Suprapubic skin (tissue), 4 donors: ENCODE results near the gene PPEF1. TPM values are rescaled to one million over a fixed set of nuclear protein-coding genes. Genes with fewer than 3 reads are reported as not detected.

ENCODE experiments used
- DNase-seq, 2 donors: peaks; one replicate each; pipeline ENCODE4 v3.0.0-alpha.2; 2019; ENCODE audit warnings: low spot score in 2 of 2
- H3K27ac ChIP-seq: fragments of 200-600 bp; sonication (generic); one replicate; pipeline ENCODE4 v1.5.1; 2019
- H3K27me3 ChIP-seq: fragments of 200-600 bp; sonication (generic); one replicate; pipeline ENCODE4 v1.5.1; 2019
- H3K36me3 ChIP-seq: fragments of 200-600 bp; sonication (generic); one replicate; pipeline ENCODE4 v1.5.1; 2019
- H3K4me1 ChIP-seq: fragments of 200-600 bp; sonication (generic); one replicate; pipeline ENCODE4 v1.5.1; 2019
- H3K4me3 ChIP-seq: fragments of 200-600 bp; sonication (generic); one replicate; pipeline ENCODE4 v1.5.1; 2019; ENCODE audit warnings: mild to moderate bottlenecking
- H3K9me3 ChIP-seq: fragments of 200-600 bp; sonication (generic); one replicate; pipeline ENCODE4 v1.5.1; 2019
- CTCF ChIP-seq, 2 donors: fragments of 200-600 bp in 1 of 2; fragments of 450-650 bp in 1 of 2; sonication (generic) in 1 of 2; IDR thresholded peaks; one replicate each; pipeline ENCODE4 v1.5.1; 2016 to 2019; ENCODE audit warnings: antibody characterized with exemption in 2 of 2, mild to moderate bottlenecking in 1 of 2, moderate library complexity in 1 of 2
- EP300 ChIP-seq: sonication (generic); formaldehyde crosslinking; IDR thresholded peaks from one replicate; pipeline ENCODE4 v1.6.1; 2017; ENCODE audit warnings: antibody characterized with exemption
- POLR2A ChIP-seq, 2 donors: fragments of 450-650 bp; IDR thresholded peaks; one replicate each; pipeline ENCODE4 v1.6.1; 2017; ENCODE audit warnings: antibody characterized with exemption in 2 of 2, mild to moderate bottlenecking in 2 of 2, moderate library complexity in 2 of 2
- POLR2AphosphoS5 ChIP-seq, 3 donors: sonication (generic); formaldehyde crosslinking; IDR thresholded peaks; one replicate each; pipeline ENCODE4 v1.6.1; 2017; ENCODE audit warnings: antibody characterized with exemption in 3 of 3
- WGBS: methylation state at CpG from one replicate; pipeline ENCODE4 v1.1.5; 2018; 5-methylcytosine and 5-hydroxymethylcytosine counted together
- total RNA-seq, 4 donors: library from RNA; depleted of rRNA; stranded (reverse); fragments of >200 nt; gene quantifications; one replicate each; pipeline ENCODE4 v1.1.0, GENCODE V29; 2016

PPEF1 gene
- 1 to 10 TPM in 1 of 4 donors, under 1 TPM in 1, not detected in 2; 0.26 to 2.3 TPM for total RNA-seq

GRCh38 chrX:18707426-18708049 lies at the start of gene PPEF1:
PPEF1 (plus strand) TSS chrX:18707645; CDS start chrX:18707781, 136 bp downstream.
- H3K36me3 ChIP-seq: no peaks in the 10 kb centered on the region
- no peak within 1 kb of the TSS for H3K27ac ChIP-seq
- TF ChIP-seq CTCF (IDR thresholded peaks at IDR 0.05) (no peak), POLR2AphosphoS5 (IDR thresholded peaks at IDR 0.05) (no peak), EP300 (no peak), POLR2A (IDR thresholded peaks at IDR 0.05) (no peak)
- no peaks in the 10 kb centered on the region for H3K4me1 ChIP-seq
- no peak for DNase-seq
- H3K4me3 ChIP-seq: no peak within 1 kb of the TSS
- no peaks in the 10 kb centered on the region for H3K9me3 ChIP-seq
- 64% methylated on average over 8 of the region's 8 CpGs for WGBS
- no peaks in the 10 kb centered on the region for H3K27me3 ChIP-seq

GRCh38 chrX:18661273-18661672 lies 46.2 kb upstream of the PPEF1 start:
- Histone ChIP-seq H3K9me3 (no peaks in the 10 kb centered on the region), H3K36me3 (no peaks in the 10 kb centered on the region), H3K4me3 (no peak overlapping the region), H3K27ac (no peak overlapping the region), H3K27me3 (no peaks in the 10 kb centered on the region), H3K4me1 (no peaks in the 10 kb centered on the region)
- DNase-seq: no peak
- TF ChIP-seq POLR2A (IDR thresholded peaks at IDR 0.05) (no peak), EP300 (no peak), CTCF (IDR thresholded peaks at IDR 0.05) (no peak), POLR2AphosphoS5 (IDR thresholded peaks at IDR 0.05) (no peak)
- WGBS: 75% methylated on average over 9 of the region's 12 CpGs

GRCh38 chrX:18664947-18665346 lies 42.5 kb upstream of the PPEF1 start:
- no peak for DNase-seq
- Histone ChIP-seq H3K27me3 (no peaks in the 10 kb centered on the region), H3K36me3 (no peaks in the 10 kb centered on the region), H3K27ac (no peak overlapping the region), H3K9me3 (no peaks in the 10 kb centered on the region), H3K4me3 (no peak overlapping the region), H3K4me1 (no peaks in the 10 kb centered on the region)
- TF ChIP-seq EP300 (no peak), CTCF (IDR thresholded peaks at IDR 0.05) (no peak), POLR2AphosphoS5 (IDR thresholded peaks at IDR 0.05) (no peak), POLR2A (IDR thresholded peaks at IDR 0.05) (no peak)
- WGBS: 86% methylated on average over 8 of the region's 8 CpGs

GRCh38 chrX:18666614-18667013 lies 40.8 kb upstream of the PPEF1 start:
- no peak overlapping the region for H3K27ac ChIP-seq
- H3K4me3 ChIP-seq: no peak overlapping the region
- H3K4me1 ChIP-seq: no peaks in the 10 kb centered on the region
- no peaks in the 10 kb centered on the region for H3K36me3 ChIP-seq
- DNase-seq: no peak
- WGBS: 77% methylated on average over 15 of the region's 15 CpGs
- no peaks in the 10 kb centered on the region for H3K9me3 ChIP-seq
- H3K27me3 ChIP-seq: no peaks in the 10 kb centered on the region
- no peak for TF ChIP-seq POLR2A (IDR thresholded peaks at IDR 0.05)
- no peak for TF ChIP-seq POLR2AphosphoS5 (IDR thresholded peaks at IDR 0.05)
- TF ChIP-seq CTCF (IDR thresholded peaks at IDR 0.05): no peak
- TF ChIP-seq EP300: no peak

- H3K4me3 ChIP-seq: no peak overlapping the region
- no peaks in the 10 kb centered on the region for H3K27me3 ChIP-seq
- no peak for DNase-seq
- no peak overlapping the region for H3K27ac ChIP-seq
- TF ChIP-seq CTCF (IDR thresholded peaks at IDR 0.05) (no peak), POLR2AphosphoS5 (IDR thresholded peaks at IDR 0.05) (no peak), POLR2A (IDR thresholded peaks at IDR 0.05) (no peak), EP300 (no peak)
- H3K4me1 ChIP-seq: no peaks in the 10 kb centered on the region
- 72% methylated on average over 15 of the region's 15 CpGs for WGBS
- no peaks in the 10 kb centered on the region for H3K9me3 ChIP-seq
- no peaks in the 10 kb centered on the region for H3K36me3 ChIP-seq
These were observed 39.2 kb upstream of the PPEF1 start for GRCh38 chrX:18668071-18668835.
